ENCODE data around the gene NR3C1.

- TF ChIP-seq CTCF (IDR thresholded peaks at IDR 0.05): no peak
- no peak for TF ChIP-seq EZH2 (IDR thresholded peaks at IDR 0.05)
- TF ChIP-seq EZH2phosphoT487 (IDR thresholded peaks at IDR 0.05): no peak
Measured at GRCh38 chr5:143449772-143450171, 46.3 kb upstream of the NR3C1 start.

All from neural progenitor cell (in vitro differentiated cells).